Measurements from ENCODE around the gene C1QTNF6. TPM values are rescaled to one million over a fixed set of nuclear protein-coding genes. Genes with fewer than 3 reads are reported as not detected.

The C1QTNF6 gene
- total and polyA plus RNA-seq, 5 donors from 2014 or later, result 1.6 to 13.6 (median 2.1) TPM

DNA sequence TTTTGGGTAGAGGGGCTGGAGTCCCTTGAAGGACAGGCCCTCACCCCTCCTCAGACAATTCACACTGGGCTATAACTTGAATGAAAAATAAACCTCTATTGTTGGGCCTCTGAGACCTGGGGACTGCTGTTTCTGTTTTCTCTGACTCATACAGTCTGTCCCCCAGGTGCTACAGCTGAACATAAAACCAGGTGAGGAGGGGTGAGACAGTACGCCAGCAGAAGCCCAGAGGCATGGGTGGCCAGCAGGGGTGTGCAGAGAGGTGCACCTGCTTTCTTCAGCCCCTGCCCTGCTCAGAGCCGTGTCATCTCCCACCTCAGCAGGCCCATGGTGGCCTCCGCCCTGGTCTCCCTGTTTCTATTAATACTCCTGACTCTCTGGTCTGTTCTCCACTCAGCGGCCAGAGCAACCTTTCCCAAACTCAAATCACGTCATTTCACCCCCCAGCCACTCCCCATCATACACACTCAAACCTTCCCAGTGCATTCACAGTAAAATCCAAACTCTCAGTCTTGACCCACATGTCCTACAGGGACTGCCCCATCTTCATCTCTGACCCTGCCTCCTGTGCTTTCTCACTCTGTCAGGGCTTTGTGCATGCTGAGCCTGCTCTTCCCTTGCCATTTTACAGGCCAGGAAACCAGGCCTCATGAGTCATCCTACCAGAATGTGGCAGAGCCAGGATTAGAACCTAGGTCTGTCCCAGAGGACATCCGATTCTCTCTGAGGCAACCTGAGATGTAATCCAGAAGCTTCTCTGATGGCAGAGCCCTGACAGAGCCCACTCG lies 32.9 kb downstream of the C1QTNF6 start:
- H3K27ac ChIP-seq (ENCODE audit: insufficient read depth, low read length, poor library complexity, severe bottlenecking), result no peak overlapping the region
- H3K4me1 ChIP-seq (ENCODE audit: control insufficient read depth, insufficient read depth, low read length, poor library complexity, severe bottlenecking), result peaks cover 9% of the 10 kb centered on the region
- no peaks in the 10 kb centered on the region for H3K27me3 Mint-ChIP-seq
- peaks cover 5 to 58% (median 33%) of the 10 kb centered on the region in 4 donors for H3K4me1 Mint-ChIP-seq
- H3K36me3 Mint-ChIP-seq, result no peaks in the 10 kb centered on the region
- DNase-seq (no peak), ATAC-seq (ENCODE audit: low read depth in 2 of 2) (no peak)
- peak overlapping the region in 1 of 4 donors; percentile 13 for H3K4me3 Mint-ChIP-seq
- no peaks in the 10 kb centered on the region for H3K9me3 ChIP-seq (ENCODE audit: control insufficient read depth in 2 of 2, low read length in 2 of 2)
- H3K4me3 ChIP-seq (ENCODE audit: low read depth, low read length), result no peak overlapping the region
- H3K9me3 Mint-ChIP-seq, result peaks cover 0 to 6% (median 1%) of the 10 kb centered on the region in 7 donors
- peak overlapping the region; percentile 82 to 95 (median 84) for H3K27ac Mint-ChIP-seq
- H3K36me3 ChIP-seq (ENCODE audit: control insufficient read depth, insufficient read depth, low read length), result no peaks in the 10 kb centered on the region
- no peaks in the 10 kb centered on the region for H3K27me3 ChIP-seq (ENCODE audit: control insufficient read depth, insufficient read depth, low read length)

GRCh38 chr22:37153901-37154300 lies 34.1 kb downstream of the C1QTNF6 start:
- Histone ChIP-seq H3K4me3 (ENCODE audit: low read depth, low read length) (no peak overlapping the region), H3K27me3 (ENCODE audit: control insufficient read depth, insufficient read depth, low read length) (no peaks in the 10 kb centered on the region), H3K36me3 (ENCODE audit: control insufficient read depth, insufficient read depth, low read length) (no peaks in the 10 kb centered on the region), H3K9me3 (ENCODE audit: control insufficient read depth in 2 of 2, low read length in 2 of 2) (no peaks in the 10 kb centered on the region), H3K27ac (ENCODE audit: insufficient read depth, low read length, poor library complexity, severe bottlenecking) (no peak overlapping the region), H3K4me1 (ENCODE audit: control insufficient read depth, insufficient read depth, low read length, poor library complexity, severe bottlenecking) (peaks cover 18% of the 10 kb centered on the region)
- Mint-ChIP-seq H3K27ac (peak overlapping the region in 2 of 3 donors; percentile 23 to 37), H3K4me3 (peak overlapping the region in 1 of 4 donors; percentile 21), H3K4me1 (peaks cover under 1 to 50% (median 28%) of the 10 kb centered on the region in 4 donors), H3K36me3 (no peaks in the 10 kb centered on the region), H3K9me3 (peaks cover 0 to 6% (median 2%) of the 10 kb centered on the region in 7 donors), H3K27me3 (no peaks in the 10 kb centered on the region)
- DNase-seq (no peak), ATAC-seq (ENCODE audit: low read depth in 2 of 2) (no peak)

DNA sequence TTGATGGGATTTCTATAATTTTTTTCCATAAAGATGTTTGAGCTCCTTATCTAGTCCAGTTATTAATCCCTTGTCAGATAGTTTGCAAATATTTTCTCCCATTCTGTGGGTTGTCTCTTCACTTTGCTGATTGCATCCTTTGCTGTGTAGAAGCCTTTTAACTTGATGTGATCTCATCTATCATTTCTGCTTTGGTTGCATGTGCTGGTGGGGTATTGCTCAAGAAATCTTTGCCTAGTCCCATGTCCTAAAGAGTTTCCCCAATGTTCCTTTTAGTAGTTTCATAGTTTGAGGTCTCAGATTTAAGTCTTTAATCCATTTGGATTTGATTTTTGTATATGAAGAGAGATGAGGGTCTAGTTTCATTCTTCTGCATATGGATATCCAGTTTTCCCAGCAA lies 36.6 kb downstream of the C1QTNF6 start:
- H3K27ac ChIP-seq (ENCODE audit: insufficient read depth, low read length, poor library complexity, severe bottlenecking), result peak overlapping the region; percentile 90
- Mint-ChIP-seq H3K27me3 (peaks cover 5% of the 10 kb centered on the region), H3K4me1 (peaks cover 0 to 55% (median 31%) of the 10 kb centered on the region in 4 donors), H3K27ac (peak overlapping the region; percentile 86 to 100 (median 99)), H3K36me3 (peaks cover 7% of the 10 kb centered on the region), H3K9me3 (peaks cover 0 to 6% (median 2%) of the 10 kb centered on the region in 7 donors), H3K4me3 (peak overlapping the region in 1 of 4 donors; percentile 97)
- no peak overlapping the region for H3K4me3 ChIP-seq (ENCODE audit: low read depth, low read length)
- no peaks in the 10 kb centered on the region for H3K36me3 ChIP-seq (ENCODE audit: control insufficient read depth, insufficient read depth, low read length)
- H3K9me3 ChIP-seq (ENCODE audit: control insufficient read depth in 2 of 2, low read length in 2 of 2), result no peaks in the 10 kb centered on the region
- ATAC-seq (ENCODE audit: low read depth in 2 of 2), result no peak
- H3K27me3 ChIP-seq (ENCODE audit: control insufficient read depth, insufficient read depth, low read length), result no peaks in the 10 kb centered on the region
- H3K4me1 ChIP-seq (ENCODE audit: control insufficient read depth, insufficient read depth, low read length, poor library complexity, severe bottlenecking), result peaks cover 42% of the 10 kb centered on the region
- no peak for DNase-seq

- peaks cover 49% of the 10 kb centered on the region for H3K4me1 ChIP-seq (ENCODE audit: control insufficient read depth, insufficient read depth, low read length, poor library complexity, severe bottlenecking)
- Mint-ChIP-seq H3K9me3 (peaks cover 0 to 6% (median 2%) of the 10 kb centered on the region in 7 donors), H3K4me1 (peaks cover 0 to 62% (median 38%) of the 10 kb centered on the region in 4 donors), H3K27me3 (peaks cover 5% of the 10 kb centered on the region), H3K4me3 (peak overlapping the region; percentile 55 to 97 (median 78)), H3K27ac (peak overlapping the region; percentile 98 to 100 (median 99)), H3K36me3 (peaks cover 13% of the 10 kb centered on the region)
- ATAC-seq (ENCODE audit: low read depth in 2 of 2) (no peak), DNase-seq (no peak)
- no peaks in the 10 kb centered on the region for H3K36me3 ChIP-seq (ENCODE audit: control insufficient read depth, insufficient read depth, low read length)
- H3K9me3 ChIP-seq (ENCODE audit: control insufficient read depth in 2 of 2, low read length in 2 of 2), result no peaks in the 10 kb centered on the region
- no peaks in the 10 kb centered on the region for H3K27me3 ChIP-seq (ENCODE audit: control insufficient read depth, insufficient read depth, low read length)
- no peak overlapping the region for H3K4me3 ChIP-seq (ENCODE audit: low read depth, low read length)
- H3K27ac ChIP-seq (ENCODE audit: insufficient read depth, low read length, poor library complexity, severe bottlenecking), result peak overlapping the region; percentile 90
Observed at GRCh38 chr22:37150701-37151100, 37.3 kb downstream of the C1QTNF6 start.

DNA sequence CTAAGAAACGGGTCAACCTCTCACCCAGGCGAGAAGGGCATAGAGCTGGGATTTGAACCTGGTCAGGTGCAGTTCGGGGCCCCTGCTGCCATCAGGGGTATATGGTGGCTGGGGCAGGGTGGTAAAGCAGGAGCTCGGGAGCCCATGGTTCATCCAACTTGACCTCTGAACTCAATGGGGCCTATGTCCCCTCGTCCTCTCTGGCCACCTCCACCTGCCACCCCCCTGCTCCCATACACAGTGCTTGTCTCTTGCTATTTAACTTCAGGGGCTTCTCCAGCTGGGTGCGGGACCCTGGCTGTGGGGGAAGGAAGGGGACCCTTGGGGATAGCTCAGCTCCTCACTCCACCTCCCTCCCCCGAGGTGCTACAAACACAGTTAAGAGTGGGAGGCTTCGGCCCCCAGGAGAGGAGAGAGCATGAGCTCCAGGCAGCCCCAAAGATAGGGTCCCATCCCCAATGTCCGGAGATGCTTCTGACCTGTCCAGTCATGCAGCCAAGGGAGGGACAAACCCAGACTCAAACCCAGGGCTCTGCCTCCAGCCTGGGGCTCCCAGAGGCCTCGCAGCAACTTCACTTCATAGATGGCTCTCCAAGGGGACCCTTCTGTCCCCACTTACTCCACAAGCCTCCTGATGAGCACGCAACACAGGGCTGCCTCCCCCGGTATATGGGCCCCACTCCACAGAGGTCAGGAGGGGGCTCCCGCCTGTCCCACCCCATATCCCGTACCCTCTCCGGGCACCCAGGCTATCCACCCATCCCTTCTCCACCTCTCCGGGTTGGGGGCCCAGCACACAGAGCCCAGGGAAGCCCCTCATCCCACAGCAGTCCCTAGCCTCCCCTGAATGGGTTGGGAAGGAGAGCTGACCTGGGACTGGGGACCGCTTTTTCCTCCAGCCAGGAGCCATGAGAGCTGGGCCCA lies 39.0 kb downstream of the C1QTNF6 start:
- H3K27me3 Mint-ChIP-seq, result peaks cover 5% of the 10 kb centered on the region
- peak overlapping the region; percentile 90 for H3K27ac ChIP-seq (ENCODE audit: insufficient read depth, low read length, poor library complexity, severe bottlenecking)
- H3K4me1 Mint-ChIP-seq, result peaks cover 0 to 73% (median 47%) of the 10 kb centered on the region in 4 donors
- peaks cover 6% of the 10 kb centered on the region for H3K36me3 ChIP-seq (ENCODE audit: control insufficient read depth, insufficient read depth, low read length)
- peaks cover 66% of the 10 kb centered on the region for H3K4me1 ChIP-seq (ENCODE audit: control insufficient read depth, insufficient read depth, low read length, poor library complexity, severe bottlenecking)
- ATAC-seq (ENCODE audit: low read depth in 2 of 2), result no peak
- no peaks in the 10 kb centered on the region for H3K9me3 ChIP-seq (ENCODE audit: control insufficient read depth in 2 of 2, low read length in 2 of 2)
- peak overlapping the region; percentile 86 to 100 (median 99) for H3K27ac Mint-ChIP-seq
- H3K4me3 ChIP-seq (ENCODE audit: low read depth, low read length), result peak overlapping the region; percentile 92
- peaks cover 0 to 6% (median 2%) of the 10 kb centered on the region in 7 donors for H3K9me3 Mint-ChIP-seq
- no peak for DNase-seq
- H3K36me3 Mint-ChIP-seq, result peaks cover 18% of the 10 kb centered on the region
- H3K27me3 ChIP-seq (ENCODE audit: control insufficient read depth, insufficient read depth, low read length), result no peaks in the 10 kb centered on the region
- peak overlapping the region; percentile 94 to 97 (median 96) for H3K4me3 Mint-ChIP-seq

DNA sequence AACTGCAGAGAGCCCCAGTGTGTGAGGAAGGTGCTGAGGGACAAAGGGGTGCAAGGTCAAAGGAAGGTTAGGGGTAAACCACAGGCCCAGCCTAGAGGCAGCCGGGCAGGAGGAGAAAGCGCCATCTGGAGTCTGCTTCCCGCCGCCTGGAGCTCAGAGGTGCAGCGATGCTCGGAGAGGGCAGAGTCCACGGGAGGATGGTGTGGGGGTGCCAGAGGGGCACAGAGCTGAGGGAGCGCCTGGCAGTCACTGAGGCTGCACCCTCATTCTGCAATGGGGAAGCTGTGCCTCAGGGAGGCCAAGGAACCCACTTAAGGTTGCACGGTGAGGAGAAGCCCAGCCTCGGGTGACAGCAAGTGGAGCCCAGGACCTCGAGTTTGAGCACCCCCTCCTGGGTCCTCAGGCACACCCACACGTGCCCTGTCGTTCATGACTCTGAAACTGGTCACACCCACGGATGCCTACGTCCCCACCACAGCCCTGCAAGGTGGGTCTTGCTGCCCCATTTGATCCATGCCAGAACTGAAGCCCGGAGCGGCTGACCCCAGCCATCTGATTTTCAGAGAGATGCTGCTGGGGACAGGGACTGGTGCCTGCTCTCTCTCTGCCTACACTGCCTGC lies 39.9 kb downstream of the C1QTNF6 start:
- H3K36me3 ChIP-seq (ENCODE audit: control insufficient read depth, insufficient read depth, low read length), result peaks cover 14% of the 10 kb centered on the region
- H3K27me3 ChIP-seq (ENCODE audit: control insufficient read depth, insufficient read depth, low read length), result no peaks in the 10 kb centered on the region
- Mint-ChIP-seq H3K36me3 (peaks cover 24% of the 10 kb centered on the region), H3K4me3 (peak overlapping the region; percentile 94 to 97 (median 96)), H3K27ac (peak overlapping the region; percentile 95 to 100 (median 99)), H3K9me3 (peaks cover 0 to 6% (median 2%) of the 10 kb centered on the region in 7 donors), H3K27me3 (peaks cover 10% of the 10 kb centered on the region), H3K4me1 (peaks cover 0 to 82% (median 52%) of the 10 kb centered on the region in 4 donors)
- peak in 2 of 3 donors; percentile 60 to 78 for DNase-seq
- H3K4me3 ChIP-seq (ENCODE audit: low read depth, low read length), result peak overlapping the region; percentile 92
- no peaks in the 10 kb centered on the region for H3K9me3 ChIP-seq (ENCODE audit: control insufficient read depth in 2 of 2, low read length in 2 of 2)
- H3K4me1 ChIP-seq (ENCODE audit: control insufficient read depth, insufficient read depth, low read length, poor library complexity, severe bottlenecking), result peaks cover 74% of the 10 kb centered on the region
- peak overlapping the region; percentile 90 for H3K27ac ChIP-seq (ENCODE audit: insufficient read depth, low read length, poor library complexity, severe bottlenecking)
- ATAC-seq (ENCODE audit: low read depth in 2 of 2), result peak; percentile 39 to 40

All from CD4-positive, CD25-positive, alpha-beta regulatory T cell (primary cell).